Esophagus muscularis mucosa (tissue), 4 donors: ENCODE measurements around the gene PAM.

Experiments used
- CTCF ChIP-seq, 3 experiments: fragments of 200-600 bp in 2 of 3; fragments of 450-650 bp in 1 of 3; sonication (generic) in 2 of 3; IDR thresholded peaks; one replicate each; pipeline ENCODE4 v1.5.1; 2017 to 2019; ENCODE audit warnings: antibody characterized with exemption in 3 of 3, mild to moderate bottlenecking in 2 of 3, moderate library complexity in 1 of 3
- EP300 ChIP-seq: sonication (generic); formaldehyde crosslinking; IDR thresholded peaks from one replicate; pipeline ENCODE4 v1.6.1; 2017; ENCODE audit warnings: antibody characterized with exemption
- POLR2AphosphoS5 ChIP-seq, 2 donors: sonication (generic); formaldehyde crosslinking; IDR thresholded peaks; one replicate each; pipeline ENCODE4 v1.6.1; 2017; ENCODE audit warnings: antibody characterized with exemption in 2 of 2

GRCh38 chr5:102815540-102816332, 60.6 kb downstream of the PAM start:
- TF ChIP-seq CTCF (IDR thresholded peaks at IDR 0.05) (no peak), POLR2AphosphoS5 (IDR thresholded peaks at IDR 0.05) (no peak), EP300 (no peak)
